Measurements from ENCODE around the gene NTNG2.

- TF ChIP-seq CTCF (IDR thresholded peaks at IDR 0.05) (no peak), POLR2AphosphoS5 (IDR thresholded peaks at IDR 0.05) (no peak)
Observed at GRCh38 chr9:132197315-132197714, 35.5 kb downstream of the NTNG2 start.
